ENCODE data around the gene SNCAIP.
"Not testable (repeated sequence)": the region's sequence is repeated elsewhere in the genome, so short reads cannot be mapped to it uniquely, and the experiment has no call there.

Gene SNCAIP

GRCh38 chr5:122315521-122315920, 3.5 kb downstream of the SNCAIP start:
- no peak for DNase-seq

- no peak for DNase-seq
Observed at GRCh38 chr5:122316656-122317055, 4.6 kb downstream of the SNCAIP start.

- no peak for DNase-seq
Observed at GRCh38 chr5:122319897-122320296, 7.9 kb downstream of the SNCAIP start.

GRCh38 chr5:122321921-122322320, 9.9 kb downstream of the SNCAIP start:
- no peak for DNase-seq

GRCh38 chr5:122322801-122323548, 10.9 kb downstream of the SNCAIP start:
- no peak for DNase-seq

GRCh38 chr5:122323738-122324137, 11.7 kb downstream of the SNCAIP start:
- no peak for DNase-seq

GRCh38 chr5:122327110-122327509, 15.1 kb downstream of the SNCAIP start:
- DNase-seq: no peak

GRCh38 chr5:122330881-122331280, 18.8 kb downstream of the SNCAIP start:
- DNase-seq: no peak

- no peak for DNase-seq
Observed at GRCh38 chr5:122332599-122333555, 20.8 kb downstream of the SNCAIP start.

GRCh38 chr5:122333564-122333963, 21.5 kb downstream of the SNCAIP start:
- DNase-seq: no peak

GRCh38 chr5:122339591-122339990, 27.6 kb downstream of the SNCAIP start:
- DNase-seq: no peak

GRCh38 chr5:122341087-122341486, 29.1 kb downstream of the SNCAIP start:
- DNase-seq: no peak

GRCh38 chr5:122342256-122342655, 30.2 kb downstream of the SNCAIP start:
- no peak for DNase-seq

GRCh38 chr5:122346897-122347581, 35.0 kb downstream of the SNCAIP start:
- no peak for DNase-seq

- DNase-seq: no peak
Observed at GRCh38 chr5:122350496-122350895, 38.5 kb downstream of the SNCAIP start.

GRCh38 chr5:122351416-122352157, 39.5 kb downstream of the SNCAIP start:
- DNase-seq: no peak

GRCh38 chr5:122352331-122352730, 40.3 kb downstream of the SNCAIP start:
- no peak for DNase-seq

- DNase-seq: not testable (repeated sequence)
Observed at GRCh38 chr5:122353361-122353760, 41.3 kb downstream of the SNCAIP start.

GRCh38 chr5:122354293-122354692, 42.3 kb downstream of the SNCAIP start:
- no peak for DNase-seq

GRCh38 chr5:122355324-122355723, 43.3 kb downstream of the SNCAIP start:
- DNase-seq: no peak

- DNase-seq: no peak
Observed at GRCh38 chr5:122356855-122357254, 44.8 kb downstream of the SNCAIP start.

- no peak for DNase-seq
Observed at GRCh38 chr5:122358372-122358979, 46.4 kb downstream of the SNCAIP start.

Measured in hematopoietic multipotent progenitor cell treated with erythropoietin and hydrocortisone succinate and interleukin-3 and kit ligand, for 8 days (in vitro differentiated cells).